Caco-2 (cell line): ENCODE measurements around the gene B3GNT7. TPM values are rescaled to one million over a fixed set of nuclear protein-coding genes. Genes with fewer than 3 reads are reported as not detected.
A peak's percentile ranks its signal among the peaks of the same experiment; 100 is the strongest.

ENCODE experiments used
- BruUV-seq: library from RNA; stranded (reverse); fragments of 400-500 nt; replicated peaks from 2 replicates; lab custom pipeline; 2021; lab: Mats Ljungman, UMichigan
- CTCF ChIA-PET: fragments of 300-600 bp; sonication (Branson Sonifier 250); formaldehyde crosslinking; loops from one replicate; lab custom pipeline; 2022; ENCODE audit warnings: antibody characterized with exemption; lab: Charles Lee
- POLR2A ChIA-PET: fragments of 300-600 bp; sonication (Branson Sonifier 250); formaldehyde crosslinking; loops from one replicate; lab custom pipeline; 2022; ENCODE audit warnings: antibody characterized with exemption; lab: Charles Lee
- DNase-seq, 2 experiments: peaks; one replicate each; pipeline versions ENCODE4 v3.0.0 to v3.0.0-alpha.2; 2020 to 2022
- H3K27me3 ChIP-seq: replicated peaks from 2 replicates; pipeline ENCODE4 v1.6.0; 2011; ENCODE audit warnings: low read length; ENCODE audit not compliant: control insufficient read depth, insufficient read depth
- H3K36me3 ChIP-seq: 2 replicates; pipeline ENCODE4 v1.5.1; 2011; ENCODE audit warnings: low read length; ENCODE audit not compliant: control insufficient read depth, insufficient read depth
- H3K4me1 ChIP-seq: fragments of 250-450 bp; sonication (Bioruptor Pico); 2 replicates; pipeline ENCODE4 v1.5.1; 2020; ENCODE audit warnings: mild to moderate bottlenecking
- H3K4me3 ChIP-seq: 2 replicates; pipeline ENCODE4 v1.5.1; 2011; ENCODE audit warnings: low read depth, mild to moderate bottlenecking, control low read depth, low read length
- H3K9me3 ChIP-seq: fragments of 250-450 bp; sonication (Bioruptor Pico); 2 replicates; pipeline ENCODE4 v1.5.1; 2020; ENCODE audit warnings: mild to moderate bottlenecking, moderate library complexity
- H3K27ac Mint-ChIP-seq: one replicate; pipeline ENCODE4 v1.8.0; 2022; ENCODE audit warnings: mixed read lengths; ENCODE audit not compliant: unreplicated experiment
- H3K27me3 Mint-ChIP-seq: one replicate; pipeline ENCODE4 v1.8.0; 2022; ENCODE audit warnings: mixed read lengths; ENCODE audit not compliant: insufficient read depth, unreplicated experiment
- H3K36me3 Mint-ChIP-seq: one replicate; pipeline ENCODE4 v1.8.0; 2022; ENCODE audit warnings: mild to moderate bottlenecking, mixed read lengths; ENCODE audit not compliant: insufficient read depth, unreplicated experiment
- H3K4me1 Mint-ChIP-seq: one replicate; pipeline ENCODE4 v1.8.0; 2022; ENCODE audit warnings: low read depth, mixed read lengths; ENCODE audit not compliant: unreplicated experiment
- H3K4me3 Mint-ChIP-seq: one replicate; pipeline ENCODE4 v1.8.0; 2022; ENCODE audit warnings: mild to moderate bottlenecking, moderate library complexity, mixed read lengths; ENCODE audit not compliant: unreplicated experiment
- H3K9me3 Mint-ChIP-seq: one replicate; pipeline ENCODE4 v1.8.0; 2022; ENCODE audit warnings: mixed read lengths; ENCODE audit not compliant: unreplicated experiment
- intact Hi-C: fragments of 100-400 bp; cut with micrococcal nuclease; formaldehyde crosslinking; loops from one replicate; pipeline ENCODE4 v1.10.0; 2022; ENCODE audit not compliant: unreplicated experiment
- microRNA-seq: library from miRNA; unstranded; fragments of <30 nt; microRNA quantifications from one replicate; pipeline ENCODE4 v1.2.0, GENCODE V29; 2022
- total RNA-seq: library from RNA; stranded (reverse); gene quantifications from 2 replicates; pipeline ENCODE4 v1.2.3, GENCODE V29; 2022
- TF ChIP-seq, protein P1 (sequence below), 2 experiments: fragments of 200-600 bp in 1 of 2; IDR thresholded peaks; 1 replicate in 1 of 2; 2 replicates in 1 of 2; pipeline versions ENCODE4 v1.5.1 to v1.8.0; 2011 to 2022; ENCODE audit warnings: antibody characterized with exemption in 1 of 2, control low read depth in 1 of 2, inconsistent platforms in 1 of 2, low read depth in 1 of 2, low read length in 1 of 2, mild to moderate bottlenecking in 1 of 2, moderate library complexity in 1 of 2; ENCODE audit not compliant: insufficient read depth in 1 of 2, severe bottlenecking in 1 of 2, unreplicated experiment in 1 of 2

Gene B3GNT7
- total RNA-seq, 1 experiment from 2014 or later: 2.7 TPM

- H3K4me1 ChIP-seq: no peaks in the 10 kb centered on the region
- Mint-ChIP-seq H3K36me3 (peaks cover 61% of the 10 kb centered on the region), H3K27me3 (no peaks in the 10 kb centered on the region), H3K9me3 (no peaks in the 10 kb centered on the region), H3K27ac (peak overlapping the region; percentile 29), H3K4me1 (peaks cover 4% of the 10 kb centered on the region), H3K4me3 (no peak overlapping the region)
- H3K4me3 ChIP-seq: no peak overlapping the region
- no peaks in the 10 kb centered on the region for H3K27me3 ChIP-seq
- ChIA-PET POLR2A (no interaction called here), CTCF (interaction anchor here (0.7 kb wide), 2 partner anchors 268 to 285 kb away, joined by 3 to 5 read pairs; no protein-coding TSS in a partner anchor)
- BruUV-seq: no TSS peak
- TF ChIP-seq, protein P1, sequence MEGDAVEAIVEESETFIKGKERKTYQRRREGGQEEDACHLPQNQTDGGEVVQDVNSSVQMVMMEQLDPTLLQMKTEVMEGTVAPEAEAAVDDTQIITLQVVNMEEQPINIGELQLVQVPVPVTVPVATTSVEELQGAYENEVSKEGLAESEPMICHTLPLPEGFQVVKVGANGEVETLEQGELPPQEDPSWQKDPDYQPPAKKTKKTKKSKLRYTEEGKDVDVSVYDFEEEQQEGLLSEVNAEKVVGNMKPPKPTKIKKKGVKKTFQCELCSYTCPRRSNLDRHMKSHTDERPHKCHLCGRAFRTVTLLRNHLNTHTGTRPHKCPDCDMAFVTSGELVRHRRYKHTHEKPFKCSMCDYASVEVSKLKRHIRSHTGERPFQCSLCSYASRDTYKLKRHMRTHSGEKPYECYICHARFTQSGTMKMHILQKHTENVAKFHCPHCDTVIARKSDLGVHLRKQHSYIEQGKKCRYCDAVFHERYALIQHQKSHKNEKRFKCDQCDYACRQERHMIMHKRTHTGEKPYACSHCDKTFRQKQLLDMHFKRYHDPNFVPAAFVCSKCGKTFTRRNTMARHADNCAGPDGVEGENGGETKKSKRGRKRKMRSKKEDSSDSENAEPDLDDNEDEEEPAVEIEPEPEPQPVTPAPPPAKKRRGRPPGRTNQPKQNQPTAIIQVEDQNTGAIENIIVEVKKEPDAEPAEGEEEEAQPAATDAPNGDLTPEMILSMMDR (IDR thresholded peaks at IDR 0.05; ENCODE audit: insufficient read depth in 1 of 2, low read depth in 1 of 2, low read length in 1 of 2, severe bottlenecking in 1 of 2, unreplicated experiment in 1 of 2): no peak
- peaks cover 6% of the 10 kb centered on the region for H3K36me3 ChIP-seq
- intact Hi-C loops: loop anchor here (5.0 kb wide), 2 partner anchors 38 to 348 kb away; no protein-coding TSS in a partner anchor
- DNase-seq: no peak
- no peaks in the 10 kb centered on the region for H3K9me3 ChIP-seq
Measured at GRCh38 chr2:231450548-231450989, 55.1 kb downstream of the B3GNT7 start.

Small RNA genes within 50 kb of the gene (microRNA-seq; reads per million reads assigned to microRNA genes)
- gene MIR4777: not detected

Other genes starting within 250 kb of the B3GNT7 start
- gene ARMC9, start 197.1 kb upstream of the B3GNT7 start, total RNA-seq: 3.3 and 5.2 TPM in 2 replicates
- gene NCL, start 68.8 kb downstream of the B3GNT7 start, total RNA-seq: 608 and 612 TPM in 2 replicates
- not detected in 2 replicates for gene NMUR1, start 134.7 kb downstream of the B3GNT7 start, total RNA-seq
- not detected in 2 replicates for gene TEX44, start 197.2 kb downstream of the B3GNT7 start, total RNA-seq